ENCODE data around the gene CSNK1A1. TPM values are rescaled to one million over a fixed set of nuclear protein-coding genes. Genes with fewer than 3 reads are reported as not detected.
"Not testable (repeated sequence)": the region's sequence is repeated elsewhere in the genome, so short reads cannot be mapped to it uniquely, and the experiment has no call there.

The CSNK1A1 gene
- total RNA-seq, 1 experiment from 2014 or later, result 193 TPM

DNA sequence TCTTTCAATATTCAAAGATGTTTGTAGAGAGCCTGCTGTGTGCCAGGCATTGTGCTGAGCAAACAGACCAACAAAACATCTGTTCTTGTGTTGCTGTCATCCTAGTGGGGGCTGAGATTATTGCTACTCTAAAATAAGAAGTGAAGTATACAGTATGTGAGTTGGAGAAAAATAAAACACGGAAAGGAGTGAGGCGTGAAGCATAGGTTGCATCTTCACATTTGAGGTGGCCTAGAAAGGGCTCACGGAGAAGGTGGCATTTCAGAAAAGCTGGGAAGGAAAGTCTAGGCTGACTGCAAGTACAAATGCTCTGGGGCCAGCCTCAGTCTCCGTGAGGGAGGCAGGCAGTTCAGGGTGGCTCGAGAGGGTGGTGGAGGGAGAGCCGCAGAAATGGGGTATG is 80.3 kb downstream of the CSNK1A1 start:
- H4K20me1 ChIP-seq (ENCODE audit: insufficient read depth, low read depth, low read length), result no peaks in the 10 kb centered on the region
- no peaks in the 10 kb centered on the region for H3K36me3 ChIP-seq (ENCODE audit: insufficient read depth, low read length)
- no peak overlapping the region for H2AFZ ChIP-seq (ENCODE audit: low read length)
- no peaks in the 10 kb centered on the region for H3K9me2 ChIP-seq (replicated peaks; ENCODE audit: insufficient read depth, low read length)
- no peaks in the 10 kb centered on the region for H3K9me3 ChIP-seq (ENCODE audit: low read length)
- H3K79me2 ChIP-seq (ENCODE audit: low read length), result no peaks in the 10 kb centered on the region
- no peaks in the 10 kb centered on the region for H3K4me1 ChIP-seq (ENCODE audit: low read length)
- H3K27ac ChIP-seq (ENCODE audit: low read length), result no peak overlapping the region
- DNase-seq, result no peak
- H3K27me3 ChIP-seq (ENCODE audit: low read length), result no peaks in the 10 kb centered on the region
- no peak overlapping the region for H3K9ac ChIP-seq (ENCODE audit: low read length)
- H3K4me3 ChIP-seq (ENCODE audit: low read length), result no peak overlapping the region
- no peak overlapping the region for H3K4me2 ChIP-seq (ENCODE audit: low read depth, low read length, poor library complexity, severe bottlenecking)

DNA sequence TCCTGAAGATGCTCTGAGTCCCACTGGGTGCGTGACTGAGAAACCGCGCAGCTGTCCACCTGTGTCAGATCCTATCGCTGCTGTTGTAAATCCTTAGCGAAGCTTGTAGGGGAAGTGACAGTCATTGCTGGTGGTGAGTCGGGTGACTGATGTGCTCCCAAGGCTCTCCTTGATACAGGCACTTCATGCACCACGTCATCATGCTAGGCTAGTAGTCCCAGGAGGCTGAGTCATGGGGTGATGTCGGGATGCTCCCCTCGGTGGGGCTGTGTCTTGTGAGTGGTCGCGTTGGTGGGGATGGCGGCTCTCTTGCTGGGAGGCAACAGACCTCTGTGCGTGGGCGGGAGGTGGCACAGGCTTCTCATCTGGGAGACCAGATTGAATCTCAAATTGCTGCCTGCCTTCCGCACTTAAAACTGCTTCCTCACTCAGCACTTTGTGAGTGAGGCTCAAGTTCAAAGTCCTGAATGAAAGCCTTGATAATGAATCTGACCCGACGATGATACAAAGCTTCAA is 84.7 kb downstream of the CSNK1A1 start:
- Histone ChIP-seq H3K27ac (ENCODE audit: low read length) (no peak overlapping the region), H3K9me3 (ENCODE audit: low read length) (no peaks in the 10 kb centered on the region), H3K9ac (ENCODE audit: low read length) (no peak overlapping the region), H2AFZ (ENCODE audit: low read length) (no peak overlapping the region), H3K4me3 (ENCODE audit: low read length) (no peak overlapping the region), H4K20me1 (ENCODE audit: insufficient read depth, low read depth, low read length) (no peaks in the 10 kb centered on the region), H3K27me3 (ENCODE audit: low read length) (no peaks in the 10 kb centered on the region), H3K4me2 (ENCODE audit: low read depth, low read length, poor library complexity, severe bottlenecking) (no peak overlapping the region), H3K9me2 (replicated peaks; ENCODE audit: insufficient read depth, low read length) (no peaks in the 10 kb centered on the region), H3K36me3 (ENCODE audit: insufficient read depth, low read length) (no peaks in the 10 kb centered on the region), H3K79me2 (ENCODE audit: low read length) (no peaks in the 10 kb centered on the region), H3K4me1 (ENCODE audit: low read length) (peaks cover 4% of the 10 kb centered on the region)
- DNase-seq, result no peak

DNA sequence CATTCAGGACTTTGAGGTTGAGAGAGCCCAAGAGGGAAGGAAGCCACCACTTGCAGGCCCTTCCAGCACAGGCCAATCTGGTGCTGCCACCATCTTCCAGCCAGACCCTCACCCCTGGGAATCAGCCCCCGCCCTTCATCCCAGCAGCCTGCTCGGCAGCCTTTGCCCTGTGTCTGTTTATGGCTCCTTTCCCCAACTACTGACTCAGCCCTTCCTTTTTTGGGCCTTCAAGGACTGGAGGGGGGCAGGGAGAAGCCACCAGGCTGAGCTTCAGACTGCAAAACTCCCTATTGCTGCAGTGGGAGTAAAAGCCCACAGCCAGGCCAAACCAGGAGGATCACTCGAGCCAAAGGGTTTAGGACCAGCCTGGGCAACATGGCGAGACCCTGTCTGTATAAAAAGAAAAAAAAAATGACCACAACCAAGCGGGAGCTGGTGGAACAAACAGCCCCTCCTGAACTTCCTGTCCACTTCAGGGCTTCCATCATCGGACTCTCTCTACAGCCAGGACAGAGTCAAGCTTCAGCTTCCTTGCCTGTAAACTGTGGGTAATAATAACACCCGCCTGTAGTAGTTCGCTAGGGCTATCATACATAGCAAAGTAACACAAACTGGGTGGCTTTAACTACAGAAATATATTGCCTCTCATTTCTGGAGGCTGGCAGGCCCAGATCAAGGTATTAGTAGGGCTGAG is 86.3 kb downstream of the CSNK1A1 start:
- H4K20me1 ChIP-seq (ENCODE audit: insufficient read depth, low read depth, low read length), result no peaks in the 10 kb centered on the region
- H3K4me2 ChIP-seq (ENCODE audit: low read depth, low read length, poor library complexity, severe bottlenecking), result no peak overlapping the region
- no peaks in the 10 kb centered on the region for H3K36me3 ChIP-seq (ENCODE audit: insufficient read depth, low read length)
- no peaks in the 10 kb centered on the region for H3K27me3 ChIP-seq (ENCODE audit: low read length)
- H3K9me2 ChIP-seq (replicated peaks; ENCODE audit: insufficient read depth, low read length), result no peaks in the 10 kb centered on the region
- peaks cover 4% of the 10 kb centered on the region for H3K4me1 ChIP-seq (ENCODE audit: low read length)
- H3K27ac ChIP-seq (ENCODE audit: low read length), result no peak overlapping the region
- H3K79me2 ChIP-seq (ENCODE audit: low read length), result no peaks in the 10 kb centered on the region
- no peak overlapping the region for H2AFZ ChIP-seq (ENCODE audit: low read length)
- H3K9me3 ChIP-seq (ENCODE audit: low read length), result no peaks in the 10 kb centered on the region
- no peak for DNase-seq
- no peak overlapping the region for H3K9ac ChIP-seq (ENCODE audit: low read length)
- no peak overlapping the region for H3K4me3 ChIP-seq (ENCODE audit: low read length)

DNA sequence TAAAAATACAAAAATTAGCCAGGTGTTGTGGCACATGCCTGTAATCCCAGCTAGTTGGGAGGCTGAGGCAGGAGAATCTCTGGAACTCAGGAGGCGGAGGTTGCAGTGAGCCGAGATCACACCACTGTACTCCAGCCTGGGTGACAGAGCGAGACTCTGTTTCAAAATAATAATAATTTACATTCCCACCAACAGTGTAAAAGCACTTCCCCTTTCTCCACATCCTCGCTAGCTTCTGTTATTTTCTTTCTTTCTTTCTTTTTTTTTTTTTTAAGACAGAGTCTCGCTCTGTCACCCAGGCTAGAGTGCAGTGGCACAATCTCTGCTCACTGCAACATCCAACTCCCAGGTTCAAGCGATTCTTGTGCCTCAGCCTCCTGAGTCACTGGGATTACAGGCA is 89.3 kb downstream of the CSNK1A1 start:
- H3K9me2 ChIP-seq (replicated peaks; ENCODE audit: insufficient read depth, low read length); H3K9ac ChIP-seq (ENCODE audit: low read length); H3K4me1 ChIP-seq (ENCODE audit: low read length); H3K27me3 ChIP-seq (ENCODE audit: low read length); H3K27ac ChIP-seq (ENCODE audit: low read length); H4K20me1 ChIP-seq (ENCODE audit: insufficient read depth, low read depth, low read length); H3K4me2 ChIP-seq (ENCODE audit: low read depth, low read length, poor library complexity, severe bottlenecking); DNase-seq; H3K79me2 ChIP-seq (ENCODE audit: low read length); H3K9me3 ChIP-seq (ENCODE audit: low read length); H2AFZ ChIP-seq (ENCODE audit: low read length); H3K36me3 ChIP-seq (ENCODE audit: insufficient read depth, low read length); H3K4me3 ChIP-seq (ENCODE audit: low read length): not testable (repeated sequence)

DNA sequence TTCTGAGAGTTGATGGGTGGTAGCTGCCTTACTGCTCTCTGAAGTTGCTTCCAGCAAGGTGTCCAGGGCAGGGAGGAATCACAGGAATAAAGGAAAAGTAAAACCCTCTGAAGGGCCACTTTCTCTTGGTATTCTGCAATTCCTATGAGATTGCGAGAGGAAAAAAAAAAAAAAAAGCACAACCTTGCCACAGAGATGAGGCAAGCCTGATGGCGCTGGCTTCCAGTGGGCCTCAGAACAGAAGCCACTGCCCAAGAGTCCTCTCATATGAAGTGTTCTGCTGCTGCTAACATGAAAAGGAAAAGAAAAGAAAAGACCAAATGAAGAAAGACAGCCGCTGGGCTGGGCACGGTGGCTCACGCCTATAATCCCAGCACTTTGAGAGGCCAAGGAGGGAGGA is 91.3 kb downstream of the CSNK1A1 start:
- no peaks in the 10 kb centered on the region for H3K79me2 ChIP-seq (ENCODE audit: low read length)
- no peak for DNase-seq
- no peak overlapping the region for H3K27ac ChIP-seq (ENCODE audit: low read length)
- H3K27me3 ChIP-seq (ENCODE audit: low read length), result no peaks in the 10 kb centered on the region
- no peaks in the 10 kb centered on the region for H3K9me2 ChIP-seq (replicated peaks; ENCODE audit: insufficient read depth, low read length)
- H2AFZ ChIP-seq (ENCODE audit: low read length), result no peak overlapping the region
- no peaks in the 10 kb centered on the region for H4K20me1 ChIP-seq (ENCODE audit: insufficient read depth, low read depth, low read length)
- no peak overlapping the region for H3K9ac ChIP-seq (ENCODE audit: low read length)
- no peak overlapping the region for H3K4me3 ChIP-seq (ENCODE audit: low read length)
- H3K36me3 ChIP-seq (ENCODE audit: insufficient read depth, low read length), result no peaks in the 10 kb centered on the region
- H3K9me3 ChIP-seq (ENCODE audit: low read length), result no peaks in the 10 kb centered on the region
- peaks cover 4% of the 10 kb centered on the region for H3K4me1 ChIP-seq (ENCODE audit: low read length)
- no peak overlapping the region for H3K4me2 ChIP-seq (ENCODE audit: low read depth, low read length, poor library complexity, severe bottlenecking)

DNA sequence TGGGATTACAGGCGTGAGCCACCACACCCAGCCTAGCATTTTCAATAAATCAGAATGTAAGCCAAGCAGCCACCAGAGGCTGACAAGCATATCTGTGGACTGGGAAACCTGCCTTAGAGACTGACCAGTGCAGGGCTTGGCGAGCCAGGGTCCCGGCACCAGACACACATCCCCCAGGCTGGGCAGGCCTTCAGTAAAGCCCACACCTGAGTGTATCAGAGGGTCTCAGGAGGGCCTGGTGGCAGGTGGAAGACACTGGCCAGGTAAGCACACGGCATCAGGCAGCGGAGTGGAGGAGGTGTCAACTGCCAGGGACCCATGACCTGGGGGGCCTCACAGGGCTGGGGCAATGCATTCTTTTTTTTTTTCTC is 93.9 kb downstream of the CSNK1A1 start:
- Histone ChIP-seq H2AFZ (ENCODE audit: low read length) (no peak overlapping the region), H3K9ac (ENCODE audit: low read length) (no peak overlapping the region), H3K9me2 (replicated peaks; ENCODE audit: insufficient read depth, low read length) (no peaks in the 10 kb centered on the region), H3K79me2 (ENCODE audit: low read length) (no peaks in the 10 kb centered on the region), H3K27me3 (ENCODE audit: low read length) (no peaks in the 10 kb centered on the region), H3K27ac (ENCODE audit: low read length) (no peak overlapping the region), H3K4me2 (ENCODE audit: low read depth, low read length, poor library complexity, severe bottlenecking) (no peak overlapping the region), H3K4me3 (ENCODE audit: low read length) (no peak overlapping the region), H3K9me3 (ENCODE audit: low read length) (no peaks in the 10 kb centered on the region), H3K4me1 (ENCODE audit: low read length) (no peaks in the 10 kb centered on the region; the same call in 1 of the 2 replicates), H4K20me1 (ENCODE audit: insufficient read depth, low read depth, low read length) (no peaks in the 10 kb centered on the region), H3K36me3 (ENCODE audit: insufficient read depth, low read length) (no peaks in the 10 kb centered on the region)
- no peak for DNase-seq

DNA sequence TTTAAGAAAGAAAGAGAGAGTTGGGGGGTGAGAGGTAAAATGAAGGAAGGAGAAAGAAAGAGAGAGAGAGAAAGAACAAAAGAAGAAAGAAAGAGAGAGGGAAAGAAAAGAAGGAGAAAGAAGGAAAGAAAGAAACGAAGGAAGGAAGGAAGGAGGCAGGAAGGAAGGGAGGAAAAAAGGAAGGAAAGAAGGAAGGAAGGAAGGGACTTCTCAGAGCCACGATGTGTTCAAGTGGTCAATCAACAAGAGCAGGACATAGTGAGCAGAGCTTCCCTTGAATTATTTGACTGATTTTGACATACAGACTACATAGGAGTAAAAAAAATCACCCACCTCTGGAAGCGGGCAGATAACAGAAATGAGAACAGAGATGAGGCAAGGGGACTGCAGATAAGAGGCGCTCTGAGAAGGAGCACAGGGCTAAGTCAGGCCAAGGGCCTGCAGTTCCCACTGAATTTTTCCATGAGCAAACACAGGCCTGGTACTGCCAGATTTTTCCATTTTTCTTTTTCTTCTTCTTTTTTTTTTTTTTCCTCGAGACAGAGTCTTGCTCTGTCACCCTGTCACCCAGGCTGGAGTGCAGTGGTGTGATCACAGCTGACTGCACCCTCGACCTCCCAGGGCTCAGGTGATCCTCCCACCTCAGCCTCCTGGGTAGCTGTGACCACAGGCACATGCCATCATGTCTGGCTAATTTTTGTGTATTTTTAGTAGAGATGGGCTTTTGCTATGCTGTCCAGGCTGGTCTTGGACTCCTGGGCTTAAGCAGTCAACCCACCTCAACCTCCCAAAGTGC is 94.4 kb downstream of the CSNK1A1 start:
- Histone ChIP-seq H3K4me1 (ENCODE audit: low read length) (no peaks in the 10 kb centered on the region), H2AFZ (ENCODE audit: low read length) (no peak overlapping the region), H3K9me2 (replicated peaks; ENCODE audit: insufficient read depth, low read length) (no peaks in the 10 kb centered on the region), H3K27ac (ENCODE audit: low read length) (no peak overlapping the region), H3K9me3 (ENCODE audit: low read length) (no peaks in the 10 kb centered on the region), H3K27me3 (ENCODE audit: low read length) (no peaks in the 10 kb centered on the region), H3K79me2 (ENCODE audit: low read length) (no peaks in the 10 kb centered on the region), H3K9ac (ENCODE audit: low read length) (no peak overlapping the region), H3K36me3 (ENCODE audit: insufficient read depth, low read length) (no peaks in the 10 kb centered on the region), H4K20me1 (ENCODE audit: insufficient read depth, low read depth, low read length) (no peaks in the 10 kb centered on the region), H3K4me3 (ENCODE audit: low read length) (no peak overlapping the region), H3K4me2 (ENCODE audit: low read depth, low read length, poor library complexity, severe bottlenecking) (no peak overlapping the region)
- DNase-seq, result no peak

DNA sequence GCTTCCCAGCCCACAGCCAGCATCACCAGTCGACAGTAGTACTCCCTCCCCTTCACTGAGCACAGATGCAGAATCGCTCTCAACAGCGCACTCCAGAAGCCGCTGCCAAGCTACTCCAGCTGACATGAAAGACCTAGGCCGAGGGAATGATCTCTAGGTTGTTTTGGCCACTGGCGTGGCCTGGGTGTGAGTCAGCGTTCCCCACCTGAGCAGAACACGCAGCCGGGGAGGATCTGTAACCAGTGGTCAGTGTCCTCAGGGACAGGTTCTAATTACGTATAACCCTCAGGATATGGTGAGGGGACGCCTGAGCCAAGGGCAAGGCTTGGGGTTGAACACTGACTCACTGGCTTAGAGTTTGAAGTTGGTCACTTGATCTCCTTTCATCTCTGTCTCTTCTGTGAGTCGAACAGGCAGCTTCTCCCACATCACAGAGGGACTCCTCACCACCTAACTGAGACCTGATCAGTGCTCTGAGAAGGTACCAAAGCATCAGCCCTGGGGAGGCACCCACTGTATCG is 95.3 kb downstream of the CSNK1A1 start:
- Histone ChIP-seq H3K79me2 (ENCODE audit: low read length) (no peaks in the 10 kb centered on the region), H3K9me3 (ENCODE audit: low read length) (no peaks in the 10 kb centered on the region), H3K27ac (ENCODE audit: low read length) (no peak overlapping the region), H3K4me1 (ENCODE audit: low read length) (no peaks in the 10 kb centered on the region), H4K20me1 (ENCODE audit: insufficient read depth, low read depth, low read length) (no peaks in the 10 kb centered on the region), H2AFZ (ENCODE audit: low read length) (no peak overlapping the region), H3K9ac (ENCODE audit: low read length) (no peak overlapping the region), H3K4me3 (ENCODE audit: low read length) (no peak overlapping the region), H3K4me2 (ENCODE audit: low read depth, low read length, poor library complexity, severe bottlenecking) (no peak overlapping the region), H3K36me3 (ENCODE audit: insufficient read depth, low read length) (no peaks in the 10 kb centered on the region), H3K27me3 (ENCODE audit: low read length) (no peaks in the 10 kb centered on the region), H3K9me2 (replicated peaks; ENCODE audit: insufficient read depth, low read length) (no peaks in the 10 kb centered on the region)
- no peak for DNase-seq

Data from Karpas-422 (cell line).